ENCODE results near the gene CBX4. TPM values are rescaled to one million over a fixed set of nuclear protein-coding genes. Genes with fewer than 3 reads are reported as not detected.

Gene CBX4
- total and polyA plus RNA-seq, 2 of the 4 experiments (the other 2 are of a cell fraction), result 3.2 to 9.4 TPM

DNA sequence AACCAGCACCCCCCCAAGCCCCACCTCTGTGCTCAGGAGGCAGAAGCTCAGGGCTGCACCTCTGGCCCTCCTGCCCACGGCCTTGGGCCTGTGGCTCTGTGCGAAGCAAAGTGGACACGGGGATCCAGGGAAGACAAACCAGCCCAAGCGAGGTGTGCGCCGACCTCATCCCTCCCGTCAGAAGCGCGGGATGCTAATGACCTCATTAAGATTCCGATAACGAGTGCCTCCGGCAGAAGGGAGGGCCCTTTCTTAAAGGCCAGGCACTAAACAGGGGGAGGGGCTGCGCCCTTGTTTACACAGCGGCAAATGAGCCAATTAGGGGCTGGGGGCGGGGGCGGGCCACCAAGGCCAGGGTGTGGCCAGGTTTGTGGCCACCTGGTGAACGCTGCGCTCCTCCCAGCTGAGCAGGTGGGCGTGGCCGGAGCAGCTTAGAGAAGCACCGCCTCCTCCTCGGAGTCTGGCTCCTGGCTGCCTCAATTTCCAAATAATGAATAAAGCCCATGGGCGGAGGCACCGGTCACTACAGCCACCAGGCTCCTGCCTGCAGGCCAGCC lies 3.2 kb downstream of the CBX4 start:
- ATAC-seq (ENCODE audit: low read depth) (no peak), DNase-seq (no peak)
- Histone ChIP-seq H2BK15ac (ENCODE audit: low read depth, low read length) (no peak overlapping the region), H2BK120ac (ENCODE audit: low read depth, low read length) (peak overlapping the region; percentile 10; the same call in 1 of the 2 replicates), H3K9ac (ENCODE audit: low read depth, low read length) (no peak overlapping the region), H2AK9ac (replicated peaks; ENCODE audit: low read depth, low read length, poor library complexity) (peak overlapping the region; percentile 87), H3K9me3 (ENCODE audit: control insufficient read depth, insufficient read depth, low read length) (peaks cover 2% of the 10 kb centered on the region; the same call in 1 of the 2 replicates), H3K4me3 (ENCODE audit: insufficient read depth, low read depth, low read length) (no peak overlapping the region), H3K4me2 (ENCODE audit: low read depth, low read length) (peak overlapping the region; percentile 89), H2AFZ (replicated peaks; ENCODE audit: low read length, poor library complexity) (peak overlapping the region; percentile 21), H3K56ac (ENCODE audit: extremely low read depth, insufficient read depth, low read length) (no peak overlapping the region), H4K5ac (ENCODE audit: low read depth, low read length) (no peak overlapping the region), H3K14ac (replicated peaks; ENCODE audit: low read depth, low read length) (no peak overlapping the region), H3K79me1 (ENCODE audit: low read depth in 1 of 2, low read length in 2 of 2) (peaks cover 10 to 51% of the 10 kb centered on the region in 2 experiments), H3K4me1 (ENCODE audit: control insufficient read depth, insufficient read depth, low read length) (peaks cover 26% of the 10 kb centered on the region), H3K27me3 (ENCODE audit: control insufficient read depth, insufficient read depth, low read length) (peaks cover 11% of the 10 kb centered on the region), H2AK5ac (ENCODE audit: low read depth, low read length) (peak overlapping the region; percentile 54), H3K36me3 (ENCODE audit: control insufficient read depth, insufficient read depth, low read length) (peaks cover 21% of the 10 kb centered on the region; the same call in 1 of the 2 replicates), H3K4ac (ENCODE audit: low read depth, low read length) (peak overlapping the region; percentile 61; the same call in 1 of the 2 replicates), H3K18ac (ENCODE audit: low read depth, low read length) (no peak overlapping the region), H4K20me1 (ENCODE audit: insufficient read depth, low read length) (peaks cover 59% of the 10 kb centered on the region), H2BK5ac (ENCODE audit: low read depth, low read length, poor library complexity, severe bottlenecking) (no peak overlapping the region), H3K9me1 (ENCODE audit: insufficient read depth, low read length) (peaks cover 6% of the 10 kb centered on the region; the same call in 1 of the 2 replicates), H3K23ac (ENCODE audit: low read depth, low read length) (no peak overlapping the region), H2BK20ac (ENCODE audit: low read depth, low read length) (no peak overlapping the region), H4K8ac (ENCODE audit: low read depth in 2 of 2, low read length in 2 of 2) (peak overlapping the region in 1 of 2 experiments; percentile 24; a peak in 1 of 4 replicates), H4K91ac (ENCODE audit: insufficient read depth, low read depth, low read length) (0 out of 2 replicates have a peak overlapping the region, but pooled peaks have one; percentile 21), H3K27ac (ENCODE audit: insufficient read depth, low read length) (no peak overlapping the region)
- in situ Hi-C loops (cut with MboI; ENCODE audit: low sequenced_read_pairs) (no loop called here), dilution Hi-C loops (cut with HindIII; ENCODE audit: low sequenced_read_pairs, unreplicated experiment) (no loop called here), intact Hi-C loops (cut with micrococcal nuclease) (loop anchor here (5.0 kb wide), 1 partner anchor 89 kb away; no protein-coding TSS in a partner anchor)
- BruUV-seq (replicated peaks), result no TSS peak
- ChIA-PET CTCF (interaction anchor here (0.6 to 1.4 kb wide), 5 partner anchors 15 to 218 kb away, joined by 3 to 5 read pairs (median 3); no protein-coding TSS in a partner anchor), POLR2A (ENCODE audit: unreplicated experiment) (no interaction called here)
- TF ChIP-seq BHLHE40 (IDR thresholded peaks at IDR 0.05; ENCODE audit: low read depth, low read length) (no peak), MAFK (IDR thresholded peaks at IDR 0.05; ENCODE audit: low read depth, low read length) (no peak), ELK1 (IDR thresholded peaks at IDR 0.05; ENCODE audit: borderline replicate concordance, low read depth, low read length) (no peak), POLR2A (IDR thresholded peaks at IDR 0.05; ENCODE audit: low read depth, low read length) (no peak), MXI1 (IDR thresholded peaks at IDR 0.05; ENCODE audit: borderline replicate concordance, low read depth, low read length) (no peak), CHD1 (IDR thresholded peaks at IDR 0.05; ENCODE audit: low read depth, low read length) (no peak), FOS (IDR thresholded peaks at IDR 0.05; ENCODE audit: low read depth, low read length) (no peak)
- TF ChIP-seq, protein P1, sequence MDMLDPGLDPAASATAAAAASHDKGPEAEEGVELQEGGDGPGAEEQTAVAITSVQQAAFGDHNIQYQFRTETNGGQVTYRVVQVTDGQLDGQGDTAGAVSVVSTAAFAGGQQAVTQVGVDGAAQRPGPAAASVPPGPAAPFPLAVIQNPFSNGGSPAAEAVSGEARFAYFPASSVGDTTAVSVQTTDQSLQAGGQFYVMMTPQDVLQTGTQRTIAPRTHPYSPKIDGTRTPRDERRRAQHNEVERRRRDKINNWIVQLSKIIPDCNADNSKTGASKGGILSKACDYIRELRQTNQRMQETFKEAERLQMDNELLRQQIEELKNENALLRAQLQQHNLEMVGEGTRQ (IDR thresholded peaks at IDR 0.05; ENCODE audit: low read depth, low read length), result no peak
- WGBS, 2 experiments (ENCODE audit: extremely low coverage in 2 of 2, insufficient read length in 1 of 2), result 61% methylated on average over 7 of the region's 24 CpGs; no CpG with 5 or more reads in 1 of the 2 experiments

Data from IMR-90 (cell line).